Measurements from ENCODE around the gene PGAP6. TPM values are rescaled to one million over a fixed set of nuclear protein-coding genes. Genes with fewer than 3 reads are reported as not detected.

The PGAP6 gene, protein sequence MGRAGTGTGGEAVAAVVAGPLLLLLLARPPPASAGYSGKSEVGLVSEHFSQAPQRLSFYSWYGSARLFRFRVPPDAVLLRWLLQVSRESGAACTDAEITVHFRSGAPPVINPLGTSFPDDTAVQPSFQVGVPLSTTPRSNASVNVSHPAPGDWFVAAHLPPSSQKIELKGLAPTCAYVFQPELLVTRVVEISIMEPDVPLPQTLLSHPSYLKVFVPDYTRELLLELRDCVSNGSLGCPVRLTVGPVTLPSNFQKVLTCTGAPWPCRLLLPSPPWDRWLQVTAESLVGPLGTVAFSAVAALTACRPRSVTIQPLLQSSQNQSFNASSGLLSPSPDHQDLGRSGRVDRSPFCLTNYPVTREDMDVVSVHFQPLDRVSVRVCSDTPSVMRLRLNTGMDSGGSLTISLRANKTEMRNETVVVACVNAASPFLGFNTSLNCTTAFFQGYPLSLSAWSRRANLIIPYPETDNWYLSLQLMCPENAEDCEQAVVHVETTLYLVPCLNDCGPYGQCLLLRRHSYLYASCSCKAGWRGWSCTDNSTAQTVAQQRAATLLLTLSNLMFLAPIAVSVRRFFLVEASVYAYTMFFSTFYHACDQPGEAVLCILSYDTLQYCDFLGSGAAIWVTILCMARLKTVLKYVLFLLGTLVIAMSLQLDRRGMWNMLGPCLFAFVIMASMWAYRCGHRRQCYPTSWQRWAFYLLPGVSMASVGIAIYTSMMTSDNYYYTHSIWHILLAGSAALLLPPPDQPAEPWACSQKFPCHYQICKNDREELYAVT
- 71.4 TPM for total RNA-seq
- polyA plus RNA-seq: 10 to 100 TPM in 3 of 4 donors, 1 to 10 TPM in 1; 7.8 to 45.3 (median 32.2) TPM

DNA sequence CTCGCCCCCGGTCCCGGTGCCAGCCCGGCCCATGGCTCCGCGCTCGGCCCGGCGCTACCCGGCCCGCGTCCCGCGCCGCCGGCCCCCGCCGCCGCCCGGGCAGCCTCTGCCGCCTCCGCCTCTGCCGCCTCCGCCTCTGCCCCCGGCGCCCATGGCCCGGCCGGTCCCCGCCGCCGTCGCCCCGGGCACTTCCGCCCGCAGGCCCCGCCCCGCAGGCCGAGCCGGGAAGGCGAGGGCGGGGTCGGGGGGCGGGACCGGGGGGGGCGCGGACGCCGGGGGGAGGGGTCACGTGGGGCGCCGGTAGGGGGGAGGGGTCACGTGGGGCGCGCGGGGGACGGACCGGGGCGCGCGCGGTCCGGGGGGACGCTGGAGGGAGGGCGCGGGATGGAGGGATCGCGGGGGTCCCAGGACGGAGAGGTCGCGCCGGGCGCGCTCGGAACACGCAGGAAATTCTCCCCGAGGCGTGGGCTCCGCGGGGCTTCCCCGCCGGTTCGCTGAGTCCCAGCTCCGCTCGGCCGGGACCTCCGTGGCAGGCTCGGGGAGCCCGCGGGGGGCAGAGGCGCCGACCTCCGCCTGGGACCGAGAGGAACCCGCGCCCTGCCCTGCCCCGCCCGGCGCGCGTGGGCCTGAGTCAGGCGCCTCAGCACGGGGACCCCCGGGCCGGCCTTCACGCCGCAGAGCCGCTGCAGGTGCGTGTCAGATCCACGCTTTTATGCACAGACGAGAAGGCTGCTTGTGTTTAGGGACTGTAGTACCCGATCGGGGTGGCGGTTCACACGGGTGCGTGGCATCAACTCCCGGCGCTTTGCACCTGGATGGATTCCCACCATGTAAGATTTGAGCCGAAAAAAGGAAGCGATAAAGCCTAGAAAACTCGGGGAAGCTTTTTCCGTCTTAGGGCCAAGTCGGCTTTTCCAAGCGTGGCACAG is at the start of gene PGAP6:
PGAP6 (minus strand) TSS at position 190 of the 929 bp plus-strand sequence; CDS start at position 33, 157 bp downstream.
- H3K27me3 ChIP-seq (ENCODE audit: control insufficient read depth, insufficient read depth, low read length): no peaks in the 10 kb centered on the region
- no peaks in the 10 kb centered on the region for H3K36me3 ChIP-seq (ENCODE audit: control insufficient read depth, insufficient read depth, low read length)
- peak; percentile 65 to 67 for ATAC-seq (ENCODE audit: low read depth in 2 of 2)
- peak; percentile 55 to 73 (median 63) for DNase-seq
- Mint-ChIP-seq H3K27me3 (no peaks in the 10 kb centered on the region), H3K9me3 (no peaks in the 10 kb centered on the region), H3K4me1 (peaks cover 5 to 28% (median 5%) of the 10 kb centered on the region in 4 donors), H3K36me3 (no peaks in the 10 kb centered on the region), H3K27ac (peak within 1 kb of the TSS; percentile 77 to 93 (median 87)), H3K4me3 (peak within 1 kb of the TSS; percentile 91 to 97 (median 95))
- H3K27ac ChIP-seq (ENCODE audit: insufficient read depth, low read length, poor library complexity, severe bottlenecking): peak within 1 kb of the TSS; percentile 60
- H3K4me3 ChIP-seq (ENCODE audit: low read depth, low read length): peak within 1 kb of the TSS; percentile 67
- no peaks in the 10 kb centered on the region for H3K9me3 ChIP-seq (ENCODE audit: control insufficient read depth in 2 of 2, low read length in 2 of 2)
- peaks cover 38% of the 10 kb centered on the region for H3K4me1 ChIP-seq (ENCODE audit: control insufficient read depth, insufficient read depth, low read length, poor library complexity, severe bottlenecking)

GRCh38 chr16:430904-431303 is 49.1 kb upstream of the PGAP6 start:
- no peaks in the 10 kb centered on the region for H3K27me3 ChIP-seq (ENCODE audit: control insufficient read depth, insufficient read depth, low read length)
- no peaks in the 10 kb centered on the region for H3K27me3 Mint-ChIP-seq
- peak overlapping the region in 1 of 4 donors; percentile 15 for H3K4me3 Mint-ChIP-seq
- no peak for DNase-seq
- no peak for ATAC-seq (ENCODE audit: low read depth in 2 of 2)
- H3K4me1 Mint-ChIP-seq: peaks cover 15 to 35% (median 27%) of the 10 kb centered on the region in 4 donors
- no peak overlapping the region for H3K4me3 ChIP-seq (ENCODE audit: low read depth, low read length)
- H3K27ac Mint-ChIP-seq: peak overlapping the region in 1 of 3 donors; percentile 25
- H3K9me3 ChIP-seq (ENCODE audit: control insufficient read depth in 2 of 2, low read length in 2 of 2): no peaks in the 10 kb centered on the region
- H3K27ac ChIP-seq (ENCODE audit: insufficient read depth, low read length, poor library complexity, severe bottlenecking): no peak overlapping the region
- H3K4me1 ChIP-seq (ENCODE audit: control insufficient read depth, insufficient read depth, low read length, poor library complexity, severe bottlenecking): peaks cover 14% of the 10 kb centered on the region
- H3K36me3 ChIP-seq (ENCODE audit: control insufficient read depth, insufficient read depth, low read length): no peaks in the 10 kb centered on the region
- H3K36me3 Mint-ChIP-seq: peaks cover 12% of the 10 kb centered on the region
- peaks cover 0 to 1% (median 0%) of the 10 kb centered on the region in 7 donors for H3K9me3 Mint-ChIP-seq

GRCh38 chr16:427250-427649 is 45.5 kb upstream of the PGAP6 start:
- peak overlapping the region; percentile 40 for H3K4me3 ChIP-seq (ENCODE audit: low read depth, low read length)

DNA sequence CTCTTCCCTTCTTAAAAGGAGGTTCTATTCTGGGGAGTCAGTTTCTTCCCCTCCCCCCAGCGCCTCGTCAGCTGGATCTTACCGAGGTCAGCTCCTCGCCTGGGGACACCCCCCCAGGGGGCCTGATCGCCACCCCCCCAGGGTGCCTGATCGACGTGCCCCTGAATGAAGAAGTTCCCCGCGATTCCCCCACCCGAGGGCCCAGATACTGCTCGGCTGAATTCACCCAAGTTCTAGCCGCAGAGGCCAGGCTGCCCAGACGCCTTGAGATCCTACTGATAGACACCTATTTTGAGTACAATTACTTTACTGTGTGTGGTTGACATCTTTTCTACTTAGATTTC is 45.1 kb upstream of the PGAP6 start:
- Mint-ChIP-seq H3K4me3 (peak overlapping the region; percentile 84 to 97 (median 88)), H3K27me3 (peaks cover 8% of the 10 kb centered on the region), H3K27ac (peak overlapping the region; percentile 39 to 88 (median 76)), H3K4me1 (peaks cover 15 to 41% (median 33%) of the 10 kb centered on the region in 4 donors), H3K9me3 (no peaks in the 10 kb centered on the region), H3K36me3 (peaks cover 5% of the 10 kb centered on the region)
- H3K9me3 ChIP-seq (ENCODE audit: control insufficient read depth in 2 of 2, low read length in 2 of 2): no peaks in the 10 kb centered on the region
- no peak overlapping the region for H3K27ac ChIP-seq (ENCODE audit: insufficient read depth, low read length, poor library complexity, severe bottlenecking)
- DNase-seq (no peak), ATAC-seq (ENCODE audit: low read depth in 2 of 2) (no peak)
- peaks cover 24% of the 10 kb centered on the region for H3K4me1 ChIP-seq (ENCODE audit: control insufficient read depth, insufficient read depth, low read length, poor library complexity, severe bottlenecking)
- H3K4me3 ChIP-seq (ENCODE audit: low read depth, low read length): peak overlapping the region; percentile 40
- no peaks in the 10 kb centered on the region for H3K36me3 ChIP-seq (ENCODE audit: control insufficient read depth, insufficient read depth, low read length)
- no peaks in the 10 kb centered on the region for H3K27me3 ChIP-seq (ENCODE audit: control insufficient read depth, insufficient read depth, low read length)

More at GRCh38 chr16:427250-427649, 45.5 kb upstream of the PGAP6 start:
- Histone ChIP-seq H3K27ac (ENCODE audit: insufficient read depth, low read length, poor library complexity, severe bottlenecking) (no peak overlapping the region), H3K9me3 (ENCODE audit: control insufficient read depth in 2 of 2, low read length in 2 of 2) (no peaks in the 10 kb centered on the region), H3K36me3 (ENCODE audit: control insufficient read depth, insufficient read depth, low read length) (no peaks in the 10 kb centered on the region), H3K4me1 (ENCODE audit: control insufficient read depth, insufficient read depth, low read length, poor library complexity, severe bottlenecking) (peaks cover 24% of the 10 kb centered on the region), H3K27me3 (ENCODE audit: control insufficient read depth, insufficient read depth, low read length) (no peaks in the 10 kb centered on the region)
- no peaks in the 10 kb centered on the region for H3K9me3 Mint-ChIP-seq
- H3K36me3 Mint-ChIP-seq: peaks cover 5% of the 10 kb centered on the region
- DNase-seq (no peak), ATAC-seq (ENCODE audit: low read depth in 2 of 2) (no peak)
- H3K27ac Mint-ChIP-seq: peak overlapping the region in 2 of 3 donors; percentile 39 to 88
- H3K4me3 Mint-ChIP-seq: peak overlapping the region; percentile 84 to 97 (median 88)
- H3K4me1 Mint-ChIP-seq: peaks cover 15 to 41% (median 33%) of the 10 kb centered on the region in 4 donors
- peaks cover 8% of the 10 kb centered on the region for H3K27me3 Mint-ChIP-seq

- peaks cover 15 to 41% (median 33%) of the 10 kb centered on the region in 4 donors for H3K4me1 Mint-ChIP-seq
- peak overlapping the region; percentile 39 to 88 (median 76) for H3K27ac Mint-ChIP-seq
- ATAC-seq (ENCODE audit: low read depth in 2 of 2) (no peak), DNase-seq (peak in 1 of 3 donors; percentile 25)
- peaks cover 5% of the 10 kb centered on the region for H3K36me3 Mint-ChIP-seq
- H3K9me3 Mint-ChIP-seq: no peaks in the 10 kb centered on the region
- Histone ChIP-seq H3K4me1 (ENCODE audit: control insufficient read depth, insufficient read depth, low read length, poor library complexity, severe bottlenecking) (peaks cover 24% of the 10 kb centered on the region), H3K27me3 (ENCODE audit: control insufficient read depth, insufficient read depth, low read length) (no peaks in the 10 kb centered on the region), H3K4me3 (ENCODE audit: low read depth, low read length) (peak overlapping the region; percentile 32), H3K9me3 (ENCODE audit: control insufficient read depth in 2 of 2, low read length in 2 of 2) (no peaks in the 10 kb centered on the region), H3K27ac (ENCODE audit: insufficient read depth, low read length, poor library complexity, severe bottlenecking) (no peak overlapping the region), H3K36me3 (ENCODE audit: control insufficient read depth, insufficient read depth, low read length) (no peaks in the 10 kb centered on the region)
- peak overlapping the region; percentile 84 to 97 (median 88) for H3K4me3 Mint-ChIP-seq
- H3K27me3 Mint-ChIP-seq: peaks cover 8% of the 10 kb centered on the region
These were observed 44.5 kb upstream of the PGAP6 start for GRCh38 chr16:426115-426905.

DNA sequence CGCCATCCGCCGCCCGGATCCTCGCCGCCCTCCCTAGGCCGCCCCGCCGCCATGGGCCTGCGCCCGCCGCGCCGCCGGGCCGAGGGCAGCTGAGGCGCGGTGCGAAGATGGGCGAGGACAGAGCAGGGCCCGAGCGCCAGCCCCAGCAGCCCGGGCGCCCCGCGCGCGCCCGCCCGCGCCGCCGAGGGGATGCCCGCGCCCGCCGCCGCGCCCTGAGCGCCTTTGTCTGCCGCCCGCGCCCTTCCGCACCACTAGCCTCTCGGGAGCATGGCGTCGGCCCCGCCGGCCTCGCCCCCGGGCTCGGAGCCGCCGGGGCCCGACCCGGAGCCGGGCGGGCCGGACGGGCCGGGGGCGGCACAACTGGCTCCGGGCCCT is 43.9 kb upstream of the PGAP6 start:
- no peaks in the 10 kb centered on the region for H3K9me3 ChIP-seq (ENCODE audit: control insufficient read depth in 2 of 2, low read length in 2 of 2)
- peaks cover 24% of the 10 kb centered on the region for H3K4me1 ChIP-seq (ENCODE audit: control insufficient read depth, insufficient read depth, low read length, poor library complexity, severe bottlenecking)
- Mint-ChIP-seq H3K27ac (peak overlapping the region in 1 of 3 donors; percentile 92), H3K4me1 (peaks cover 15 to 38% (median 32%) of the 10 kb centered on the region in 4 donors), H3K9me3 (no peaks in the 10 kb centered on the region), H3K27me3 (peaks cover 8% of the 10 kb centered on the region), H3K4me3 (peak overlapping the region; percentile 90 to 97 (median 92)), H3K36me3 (peaks cover 9% of the 10 kb centered on the region)
- DNase-seq (no peak), ATAC-seq (ENCODE audit: low read depth in 2 of 2) (peak; percentile 55 to 58)
- H3K36me3 ChIP-seq (ENCODE audit: control insufficient read depth, insufficient read depth, low read length): no peaks in the 10 kb centered on the region
- no peak overlapping the region for H3K4me3 ChIP-seq (ENCODE audit: low read depth, low read length)
- H3K27ac ChIP-seq (ENCODE audit: insufficient read depth, low read length, poor library complexity, severe bottlenecking): peak overlapping the region; percentile 89
- no peaks in the 10 kb centered on the region for H3K27me3 ChIP-seq (ENCODE audit: control insufficient read depth, insufficient read depth, low read length)

Data from CD4-positive, CD25-positive, alpha-beta regulatory T cell (primary cell).